Body of pancreas (tissue), 4 donors: ENCODE results near the gene PCDHA13. TPM values are rescaled to one million over a fixed set of nuclear protein-coding genes. Genes with fewer than 3 reads are reported as not detected.

Experiments used
- ATAC-seq: fragments of 150-250 bp; one replicate; pipeline ENCODE4 v1.9.1; 2016
- DNase-seq, 4 donors: peaks; one replicate each; pipeline ENCODE4 v3.0.0-alpha.2; 2019
- H3K27ac ChIP-seq, 4 donors: fragments of 200-600 bp; sonication (generic); 1 replicate in 3 of 4; 2 replicates in 1 of 4; pipeline versions ENCODE4 v1.5.1 to v1.6.1; 2016 to 2019; ENCODE audit warnings: mild to moderate bottlenecking in 1 of 4, mixed read lengths in 1 of 4, moderate library complexity in 1 of 4
- H3K27me3 ChIP-seq, 2 donors: fragments of 200-600 bp; sonication (generic); one replicate each; pipeline ENCODE4 v1.6.0; 2016; ENCODE audit warnings: mild to moderate bottlenecking in 1 of 2
- H3K36me3 ChIP-seq, 2 donors: fragments of 200-600 bp; sonication (generic); replicated peaks in 1 of 2; 2 replicates each; pipeline ENCODE4 v1.5.1; 2016; ENCODE audit warnings: low read depth in 2 of 2; ENCODE audit not compliant: insufficient read depth in 1 of 2
- H3K4me1 ChIP-seq: fragments of 200-600 bp; sonication (generic); one replicate; pipeline ENCODE4 v1.6.0; 2016
- H3K4me3 ChIP-seq, 2 donors: fragments of 200-600 bp; sonication (generic); 1 replicate in 1 of 2; 2 replicates in 1 of 2; pipeline ENCODE4 v1.5.1; 2016 to 2019
- H3K9me3 ChIP-seq, 3 donors: fragments of 200-600 bp; sonication (generic); 1 replicate in 2 of 3; 2 replicates in 1 of 3; pipeline ENCODE4 v1.5.1; 2016
- POLR2A ChIP-seq, 3 donors: fragments of 450-650 bp; IDR thresholded peaks; one replicate each; pipeline ENCODE4 v1.6.1; 2016; ENCODE audit warnings: antibody characterized with exemption in 3 of 3, mild to moderate bottlenecking in 2 of 3
- WGBS, 2 donors: methylation state at CpG; one replicate each; pipeline ENCODE4 v1.1.5; 2017; 5-methylcytosine and 5-hydroxymethylcytosine counted together
- intact Hi-C: fragments of 100-400 bp; cut with DNase I; formaldehyde crosslinking; loops from one replicate; pipeline ENCODE4 v1.15.1; 2023
- total RNA-seq, 2 donors: library from RNA; depleted of rRNA; stranded (reverse); fragments of >200 nt; gene quantifications; one replicate each; pipeline ENCODE4 v1.1.0, GENCODE V29; 2016
- TF ChIP-seq, protein P1 (sequence below), 7 experiments: fragments of 450-650 bp in 4 of 7; fragments of 200-600 bp in 3 of 7; sonication (generic) in 3 of 7; IDR thresholded peaks; one replicate each; pipeline ENCODE4 v1.5.1; 2016 to 2019; ENCODE audit warnings: antibody characterized with exemption in 7 of 7

Gene PCDHA13
- total RNA-seq, 2 donors from 2014 or later: 2.3 to 7.6 TPM

DNA sequence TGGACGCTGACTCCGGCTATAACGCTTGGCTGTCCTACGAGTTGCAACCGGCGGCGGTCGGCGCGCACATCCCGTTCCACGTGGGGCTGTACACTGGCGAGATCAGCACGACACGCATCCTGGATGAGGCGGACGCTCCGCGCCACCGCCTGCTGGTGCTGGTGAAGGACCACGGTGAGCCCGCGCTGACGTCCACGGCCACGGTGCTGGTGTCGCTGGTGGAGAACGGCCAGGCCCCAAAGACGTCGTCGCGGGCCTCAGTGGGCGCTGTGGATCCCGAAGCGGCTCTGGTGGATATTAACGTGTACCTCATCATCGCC is 4.7 kb upstream of the PCDHA13 start:
- H3K27ac ChIP-seq: no peak overlapping the region
- no peak overlapping the region for H3K4me3 ChIP-seq
- TF ChIP-seq POLR2A (IDR thresholded peaks at IDR 0.05): no peak
- TF ChIP-seq, protein P1, sequence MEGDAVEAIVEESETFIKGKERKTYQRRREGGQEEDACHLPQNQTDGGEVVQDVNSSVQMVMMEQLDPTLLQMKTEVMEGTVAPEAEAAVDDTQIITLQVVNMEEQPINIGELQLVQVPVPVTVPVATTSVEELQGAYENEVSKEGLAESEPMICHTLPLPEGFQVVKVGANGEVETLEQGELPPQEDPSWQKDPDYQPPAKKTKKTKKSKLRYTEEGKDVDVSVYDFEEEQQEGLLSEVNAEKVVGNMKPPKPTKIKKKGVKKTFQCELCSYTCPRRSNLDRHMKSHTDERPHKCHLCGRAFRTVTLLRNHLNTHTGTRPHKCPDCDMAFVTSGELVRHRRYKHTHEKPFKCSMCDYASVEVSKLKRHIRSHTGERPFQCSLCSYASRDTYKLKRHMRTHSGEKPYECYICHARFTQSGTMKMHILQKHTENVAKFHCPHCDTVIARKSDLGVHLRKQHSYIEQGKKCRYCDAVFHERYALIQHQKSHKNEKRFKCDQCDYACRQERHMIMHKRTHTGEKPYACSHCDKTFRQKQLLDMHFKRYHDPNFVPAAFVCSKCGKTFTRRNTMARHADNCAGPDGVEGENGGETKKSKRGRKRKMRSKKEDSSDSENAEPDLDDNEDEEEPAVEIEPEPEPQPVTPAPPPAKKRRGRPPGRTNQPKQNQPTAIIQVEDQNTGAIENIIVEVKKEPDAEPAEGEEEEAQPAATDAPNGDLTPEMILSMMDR (IDR thresholded peaks at IDR 0.05): no peak
- H3K9me3 ChIP-seq: peaks cover 0 to 30% (median 2%) of the 10 kb centered on the region in 3 donors
- 40% methylated on average over 37 of the region's 37 CpGs; no CpG with 5 or more reads in 1 of the 2 donors for WGBS, 2 donors
- no peaks in the 10 kb centered on the region for H3K36me3 ChIP-seq
- intact Hi-C loops: no loop called here
- ATAC-seq (no peak), DNase-seq (no peak)
- H3K4me1 ChIP-seq: no peaks in the 10 kb centered on the region
- no peaks in the 10 kb centered on the region for H3K27me3 ChIP-seq

DNA sequence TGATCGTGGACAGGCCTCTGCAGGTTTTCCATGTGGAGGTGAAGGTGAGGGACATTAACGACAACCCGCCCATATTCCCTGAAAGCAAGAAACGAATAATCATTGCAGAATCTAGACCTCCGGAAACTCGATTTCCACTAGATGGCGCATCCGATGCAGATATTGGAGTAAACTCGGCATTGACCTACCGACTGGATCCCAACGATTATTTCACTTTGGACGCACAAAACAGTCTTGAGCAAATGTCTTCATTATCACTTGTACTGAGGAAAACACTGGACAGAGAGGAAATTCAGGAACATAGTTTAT is 621 bp downstream of the PCDHA13 start:
- Histone ChIP-seq H3K9me3 (peaks cover 0 to 25% (median 0%) of the 10 kb centered on the region in 3 donors), H3K36me3 (no peaks in the 10 kb centered on the region), H3K27ac (no peak overlapping the region), H3K27me3 (no peaks in the 10 kb centered on the region), H3K4me1 (no peaks in the 10 kb centered on the region), H3K4me3 (no peak overlapping the region)
- ATAC-seq: no peak
- peak in 2 of 4 donors; percentile 12 to 16 for DNase-seq
- intact Hi-C loops: no loop called here
- TF ChIP-seq, protein P1 (IDR thresholded peaks at IDR 0.05): peak in 1 of 7 experiments; percentile 3
- TF ChIP-seq POLR2A (IDR thresholded peaks at IDR 0.05): no peak
- 14 to 34% methylated on average over 12 of the region's 12 CpGs for WGBS, 2 donors

DNA sequence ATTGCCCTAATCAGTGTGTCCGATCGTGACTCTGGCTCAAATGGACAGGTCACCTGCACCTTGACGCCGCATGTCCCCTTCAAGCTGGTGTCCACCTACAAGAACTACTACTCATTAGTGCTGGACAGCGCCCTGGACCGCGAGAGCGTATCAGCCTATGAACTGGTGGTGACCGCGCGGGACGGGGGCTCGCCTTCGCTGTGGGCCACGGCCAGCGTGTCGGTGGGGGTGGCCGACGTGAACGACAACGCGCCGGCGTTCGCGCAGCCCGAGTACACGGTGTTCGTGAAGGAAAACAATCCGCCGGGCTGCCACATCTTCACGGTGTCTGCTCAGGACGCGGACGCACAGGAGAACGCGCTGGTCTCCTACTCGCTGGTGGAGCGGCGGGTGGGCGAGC is 1.4 kb downstream of the PCDHA13 start:
- no peaks in the 10 kb centered on the region for H3K36me3 ChIP-seq
- H3K4me3 ChIP-seq: no peak overlapping the region
- H3K27ac ChIP-seq: no peak overlapping the region
- 32 to 42% methylated on average over 31 to 41 of the region's 41 CpGs for WGBS, 2 donors
- TF ChIP-seq, protein P1 (IDR thresholded peaks at IDR 0.05): no peak
- no peak for TF ChIP-seq POLR2A (IDR thresholded peaks at IDR 0.05)
- no peaks in the 10 kb centered on the region for H3K27me3 ChIP-seq
- no peaks in the 10 kb centered on the region for H3K4me1 ChIP-seq
- H3K9me3 ChIP-seq: peaks cover 0 to 25% (median 0%) of the 10 kb centered on the region in 3 donors
- intact Hi-C loops: no loop called here
- ATAC-seq (no peak), DNase-seq (no peak)

DNA sequence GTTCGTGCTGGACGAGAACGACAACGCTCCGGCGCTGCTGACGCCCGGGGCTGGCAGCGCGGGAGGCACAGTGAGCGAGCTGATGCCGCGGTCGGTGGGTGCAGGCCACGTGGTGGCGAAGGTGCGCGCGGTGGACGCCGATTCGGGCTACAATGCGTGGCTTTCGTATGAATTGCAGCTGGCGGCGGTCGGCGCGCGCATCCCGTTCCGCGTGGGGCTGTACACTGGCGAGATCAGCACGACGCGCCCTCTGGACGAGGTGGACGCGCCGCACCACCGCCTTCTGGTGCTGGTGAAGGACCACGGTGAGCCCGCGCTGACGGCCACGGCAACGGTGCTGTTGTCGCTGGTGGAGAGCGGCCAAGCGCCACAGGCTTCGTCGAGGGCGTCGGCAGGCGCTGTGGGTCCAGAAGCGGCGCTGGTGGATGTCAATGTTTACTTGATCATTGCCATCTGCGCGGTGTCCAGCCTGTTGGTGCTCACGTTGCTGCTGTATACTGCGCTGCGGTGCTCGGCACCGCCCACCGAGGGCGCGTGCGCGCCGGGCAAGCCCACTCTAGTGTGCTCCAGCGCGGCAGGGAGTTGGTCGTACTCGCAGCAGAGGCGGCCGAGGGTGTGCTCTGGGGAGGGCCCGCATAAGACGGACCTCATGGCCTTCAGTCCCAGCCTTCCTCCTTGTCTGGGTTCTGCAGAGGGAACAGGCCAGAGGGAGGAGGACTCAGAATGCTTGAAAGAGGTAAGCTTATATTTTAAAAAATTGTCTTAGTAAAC is 2.2 kb downstream of the PCDHA13 start:
- WGBS, 2 donors: 30 to 49% methylated on average over 17 to 79 of the region's 79 CpGs
- TF ChIP-seq, protein P1 (IDR thresholded peaks at IDR 0.05): no peak
- TF ChIP-seq POLR2A (IDR thresholded peaks at IDR 0.05): no peak
- H3K9me3 ChIP-seq: peaks cover 0 to 25% (median 0%) of the 10 kb centered on the region in 3 donors
- intact Hi-C loops: no loop called here
- no peaks in the 10 kb centered on the region for H3K36me3 ChIP-seq
- H3K4me1 ChIP-seq: no peaks in the 10 kb centered on the region
- H3K27me3 ChIP-seq: no peaks in the 10 kb centered on the region
- DNase-seq (no peak), ATAC-seq (no peak)
- H3K27ac ChIP-seq: no peak overlapping the region
- H3K4me3 ChIP-seq: no peak overlapping the region

DNA sequence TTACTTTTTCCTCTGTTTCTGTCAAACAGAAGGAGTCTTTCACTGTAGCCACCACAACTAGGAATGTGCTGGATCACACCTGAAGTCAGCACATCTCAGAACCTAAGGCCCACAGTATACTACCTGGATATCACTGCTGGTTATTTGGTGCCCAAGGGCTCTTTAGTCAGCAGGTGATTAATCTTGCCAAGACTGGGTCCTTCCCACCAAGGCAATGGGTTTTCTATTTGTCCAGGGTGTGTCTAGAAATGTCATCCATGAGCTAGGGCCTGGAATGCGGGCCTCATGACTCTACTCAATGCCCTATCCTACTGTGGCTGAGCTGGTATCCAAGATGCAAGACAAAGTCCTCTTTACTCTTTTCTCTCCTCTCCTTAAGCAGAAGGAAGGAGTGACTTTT is 34.4 kb downstream of the PCDHA13 start:
- Histone ChIP-seq H3K4me1 (no peaks in the 10 kb centered on the region), H3K36me3 (no peaks in the 10 kb centered on the region), H3K9me3 (no peaks in the 10 kb centered on the region), H3K27ac (no peak overlapping the region), H3K27me3 (no peaks in the 10 kb centered on the region), H3K4me3 (no peak overlapping the region)
- DNase-seq: no peak
- intact Hi-C loops: no loop called here
- no peak for ATAC-seq
- 46 to 67% methylated on average over 1 of the region's 1 CpG for WGBS, 2 donors
- TF ChIP-seq, protein P1 (IDR thresholded peaks at IDR 0.05): no peak
- TF ChIP-seq POLR2A (IDR thresholded peaks at IDR 0.05): no peak
